Measurements from ENCODE around the gene PHYHD1.

The PHYHD1 gene

DNA sequence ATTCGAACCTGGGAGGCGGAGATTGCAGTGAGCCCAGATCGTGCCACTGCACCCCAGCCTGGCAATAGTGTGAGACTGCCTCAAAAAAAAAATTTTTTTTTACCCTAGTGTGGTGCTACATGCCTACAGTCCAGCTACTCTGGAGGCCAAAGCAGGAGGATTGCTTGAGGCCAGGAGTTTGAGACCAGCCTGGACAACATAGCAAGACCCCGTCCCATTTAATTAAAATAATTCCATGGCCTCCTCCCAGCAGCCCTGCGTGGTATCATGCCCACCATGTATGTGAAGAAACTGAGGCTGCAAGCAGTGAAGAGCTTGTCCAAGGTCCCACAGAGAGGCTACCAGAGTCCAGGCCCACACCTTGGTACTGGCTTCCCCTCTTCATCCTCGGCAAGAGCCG is 19.4 kb upstream of the PHYHD1 start:
- H3K9me3 ChIP-seq (ENCODE audit: control insufficient read depth, low read length) = no peaks in the 10 kb centered on the region
- H3K27me3 ChIP-seq (ENCODE audit: control insufficient read depth, insufficient read depth, low read length, poor library complexity, severe bottlenecking) = no peaks in the 10 kb centered on the region
- WGBS, 2 experiments = 93 to 94% methylated on average over 7 of the region's 7 CpGs
- H3K4me1 ChIP-seq (ENCODE audit: control insufficient read depth, insufficient read depth, low read length) = no peaks in the 10 kb centered on the region
- no peak overlapping the region for H3K27ac ChIP-seq (ENCODE audit: insufficient read depth, low read depth, low read length, poor library complexity, severe bottlenecking)
- no peak overlapping the region for H3K4me3 ChIP-seq (ENCODE audit: insufficient read depth, low read depth, low read length)
- no peaks in the 10 kb centered on the region for H3K36me3 ChIP-seq (ENCODE audit: control insufficient read depth, insufficient read depth, low read length)

- Histone ChIP-seq H3K4me3 (ENCODE audit: insufficient read depth, low read depth, low read length) (no peak overlapping the region), H3K27me3 (ENCODE audit: control insufficient read depth, insufficient read depth, low read length, poor library complexity, severe bottlenecking) (no peaks in the 10 kb centered on the region), H3K4me1 (ENCODE audit: control insufficient read depth, insufficient read depth, low read length) (no peaks in the 10 kb centered on the region), H3K9me3 (ENCODE audit: control insufficient read depth, low read length) (no peaks in the 10 kb centered on the region), H3K27ac (ENCODE audit: insufficient read depth, low read depth, low read length, poor library complexity, severe bottlenecking) (no peak overlapping the region), H3K36me3 (ENCODE audit: control insufficient read depth, insufficient read depth, low read length) (no peaks in the 10 kb centered on the region)
- 94 to 97% methylated on average over 5 of the region's 5 CpGs for WGBS, 2 experiments
Measured at GRCh38 chr9:128901822-128902221, 19.0 kb upstream of the PHYHD1 start.

- WGBS, 2 experiments = 95 to 96% methylated on average over 23 of the region's 23 CpGs
Measured at GRCh38 chr9:128902351-128903078, 18.3 kb upstream of the PHYHD1 start.

GRCh38 chr9:128903079-128903461 is 17.7 kb upstream of the PHYHD1 start:
- H3K4me3 ChIP-seq (ENCODE audit: insufficient read depth, low read depth, low read length) = no peak overlapping the region
- no peak overlapping the region for H3K27ac ChIP-seq (ENCODE audit: insufficient read depth, low read depth, low read length, poor library complexity, severe bottlenecking)
- 84 to 93% methylated on average over 2 of the region's 2 CpGs for WGBS, 2 experiments
- H3K9me3 ChIP-seq (ENCODE audit: control insufficient read depth, low read length) = no peaks in the 10 kb centered on the region
- H3K27me3 ChIP-seq (ENCODE audit: control insufficient read depth, insufficient read depth, low read length, poor library complexity, severe bottlenecking) = no peaks in the 10 kb centered on the region
- peaks cover 7% of the 10 kb centered on the region for H3K36me3 ChIP-seq (ENCODE audit: control insufficient read depth, insufficient read depth, low read length)
- no peaks in the 10 kb centered on the region for H3K4me1 ChIP-seq (ENCODE audit: control insufficient read depth, insufficient read depth, low read length)

More at GRCh38 chr9:128902351-128903078, 18.3 kb upstream of the PHYHD1 start:
- Histone ChIP-seq H3K4me1 (ENCODE audit: control insufficient read depth, insufficient read depth, low read length) (no peaks in the 10 kb centered on the region), H3K36me3 (ENCODE audit: control insufficient read depth, insufficient read depth, low read length) (peaks cover 2% of the 10 kb centered on the region), H3K27me3 (ENCODE audit: control insufficient read depth, insufficient read depth, low read length, poor library complexity, severe bottlenecking) (no peaks in the 10 kb centered on the region), H3K27ac (ENCODE audit: insufficient read depth, low read depth, low read length, poor library complexity, severe bottlenecking) (no peak overlapping the region), H3K9me3 (ENCODE audit: control insufficient read depth, low read length) (no peaks in the 10 kb centered on the region), H3K4me3 (ENCODE audit: insufficient read depth, low read depth, low read length) (no peak overlapping the region)

- H3K36me3 ChIP-seq (ENCODE audit: control insufficient read depth, insufficient read depth, low read length) = peaks cover 17% of the 10 kb centered on the region
- 93 to 95% methylated on average over 10 of the region's 10 CpGs for WGBS, 2 experiments
- no peak overlapping the region for H3K4me3 ChIP-seq (ENCODE audit: insufficient read depth, low read depth, low read length)
- H3K4me1 ChIP-seq (ENCODE audit: control insufficient read depth, insufficient read depth, low read length) = no peaks in the 10 kb centered on the region
- no peak overlapping the region for H3K27ac ChIP-seq (ENCODE audit: insufficient read depth, low read depth, low read length, poor library complexity, severe bottlenecking)
- no peaks in the 10 kb centered on the region for H3K27me3 ChIP-seq (ENCODE audit: control insufficient read depth, insufficient read depth, low read length, poor library complexity, severe bottlenecking)
- no peaks in the 10 kb centered on the region for H3K9me3 ChIP-seq (ENCODE audit: control insufficient read depth, low read length)
Measured at GRCh38 chr9:128903871-128904620, 16.7 kb upstream of the PHYHD1 start.

- 89 to 95% methylated on average over 7 of the region's 7 CpGs for WGBS, 2 experiments
- H3K36me3 ChIP-seq (ENCODE audit: control insufficient read depth, insufficient read depth, low read length) = peaks cover 25% of the 10 kb centered on the region
- H3K9me3 ChIP-seq (ENCODE audit: control insufficient read depth, low read length) = no peaks in the 10 kb centered on the region
- H3K27ac ChIP-seq (ENCODE audit: insufficient read depth, low read depth, low read length, poor library complexity, severe bottlenecking) = no peak overlapping the region
- H3K4me3 ChIP-seq (ENCODE audit: insufficient read depth, low read depth, low read length) = no peak overlapping the region
- no peaks in the 10 kb centered on the region for H3K27me3 ChIP-seq (ENCODE audit: control insufficient read depth, insufficient read depth, low read length, poor library complexity, severe bottlenecking)
- no peaks in the 10 kb centered on the region for H3K4me1 ChIP-seq (ENCODE audit: control insufficient read depth, insufficient read depth, low read length)
Measured at GRCh38 chr9:128905964-128906363, 14.8 kb upstream of the PHYHD1 start.

GRCh38 chr9:128906741-128907140 is 14.0 kb upstream of the PHYHD1 start:
- Histone ChIP-seq H3K36me3 (ENCODE audit: control insufficient read depth, insufficient read depth, low read length) (peaks cover 25% of the 10 kb centered on the region), H3K9me3 (ENCODE audit: control insufficient read depth, low read length) (no peaks in the 10 kb centered on the region), H3K27ac (ENCODE audit: insufficient read depth, low read depth, low read length, poor library complexity, severe bottlenecking) (no peak overlapping the region), H3K27me3 (ENCODE audit: control insufficient read depth, insufficient read depth, low read length, poor library complexity, severe bottlenecking) (no peaks in the 10 kb centered on the region), H3K4me1 (ENCODE audit: control insufficient read depth, insufficient read depth, low read length) (peaks cover 6% of the 10 kb centered on the region), H3K4me3 (ENCODE audit: insufficient read depth, low read depth, low read length) (no peak overlapping the region)
- 91 to 92% methylated on average over 2 of the region's 2 CpGs for WGBS, 2 experiments

DNA sequence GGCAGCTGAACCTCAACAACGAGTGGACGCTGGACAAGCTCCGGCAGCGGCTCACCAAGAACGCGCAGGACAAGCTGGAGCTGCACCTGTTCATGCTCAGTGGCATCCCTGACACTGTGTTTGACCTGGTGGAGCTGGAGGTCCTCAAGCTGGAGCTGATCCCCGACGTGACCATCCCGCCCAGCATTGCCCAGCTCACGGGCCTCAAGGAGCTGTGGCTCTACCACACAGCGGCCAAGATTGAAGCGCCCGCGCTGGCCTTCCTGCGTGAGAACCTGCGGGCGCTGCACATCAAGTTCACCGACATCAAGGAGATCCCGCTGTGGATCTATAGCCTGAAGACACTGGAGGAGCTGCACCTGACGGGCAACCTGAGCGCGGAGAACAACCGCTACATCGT is 12.4 kb upstream of the PHYHD1 start:
- Histone ChIP-seq H3K4me3 (ENCODE audit: insufficient read depth, low read depth, low read length) (no peak overlapping the region), H3K36me3 (ENCODE audit: control insufficient read depth, insufficient read depth, low read length) (peaks cover 25% of the 10 kb centered on the region), H3K27me3 (ENCODE audit: control insufficient read depth, insufficient read depth, low read length, poor library complexity, severe bottlenecking) (no peaks in the 10 kb centered on the region), H3K9me3 (ENCODE audit: control insufficient read depth, low read length) (no peaks in the 10 kb centered on the region), H3K27ac (ENCODE audit: insufficient read depth, low read depth, low read length, poor library complexity, severe bottlenecking) (no peak overlapping the region), H3K4me1 (ENCODE audit: control insufficient read depth, insufficient read depth, low read length) (peaks cover 14% of the 10 kb centered on the region)
- WGBS, 2 experiments = 97% methylated on average over 24 of the region's 24 CpGs

DNA sequence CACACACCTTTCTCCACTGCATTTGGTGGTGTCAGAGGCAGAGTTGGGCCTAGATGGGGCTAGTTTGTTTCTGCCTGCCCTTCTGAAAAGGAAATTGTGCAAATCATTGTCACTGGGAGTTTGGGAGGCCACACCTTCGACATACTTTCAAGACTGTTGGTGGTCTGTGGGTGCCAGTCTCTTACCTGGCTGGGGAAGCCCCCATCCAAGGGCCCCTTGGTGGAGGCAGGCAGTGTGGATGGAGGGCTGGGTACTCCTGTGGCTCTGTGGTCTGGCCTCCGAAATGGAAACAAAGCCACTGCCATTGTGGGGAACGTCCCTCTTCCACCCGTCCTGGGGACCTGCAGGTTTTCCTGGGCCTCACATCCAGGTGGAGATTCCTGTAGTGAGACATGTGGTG is 10.9 kb upstream of the PHYHD1 start:
- H3K36me3 ChIP-seq (ENCODE audit: control insufficient read depth, insufficient read depth, low read length) = peaks cover 25% of the 10 kb centered on the region
- H3K9me3 ChIP-seq (ENCODE audit: control insufficient read depth, low read length) = no peaks in the 10 kb centered on the region
- no peak overlapping the region for H3K4me3 ChIP-seq (ENCODE audit: insufficient read depth, low read depth, low read length)
- 94 to 95% methylated on average over 4 of the region's 4 CpGs for WGBS, 2 experiments
- H3K27me3 ChIP-seq (ENCODE audit: control insufficient read depth, insufficient read depth, low read length, poor library complexity, severe bottlenecking) = no peaks in the 10 kb centered on the region
- H3K27ac ChIP-seq (ENCODE audit: insufficient read depth, low read depth, low read length, poor library complexity, severe bottlenecking) = no peak overlapping the region
- H3K4me1 ChIP-seq (ENCODE audit: control insufficient read depth, insufficient read depth, low read length) = peaks cover 14% of the 10 kb centered on the region

- WGBS, 2 experiments = 87 to 88% methylated on average over 6 of the region's 6 CpGs
- H3K4me3 ChIP-seq (ENCODE audit: insufficient read depth, low read depth, low read length) = no peak overlapping the region
- no peak overlapping the region for H3K27ac ChIP-seq (ENCODE audit: insufficient read depth, low read depth, low read length, poor library complexity, severe bottlenecking)
- peaks cover 14% of the 10 kb centered on the region for H3K4me1 ChIP-seq (ENCODE audit: control insufficient read depth, insufficient read depth, low read length)
- H3K27me3 ChIP-seq (ENCODE audit: control insufficient read depth, insufficient read depth, low read length, poor library complexity, severe bottlenecking) = no peaks in the 10 kb centered on the region
- H3K36me3 ChIP-seq (ENCODE audit: control insufficient read depth, insufficient read depth, low read length) = peaks cover 28% of the 10 kb centered on the region
- H3K9me3 ChIP-seq (ENCODE audit: control insufficient read depth, low read length) = no peaks in the 10 kb centered on the region
Measured at GRCh38 chr9:128910906-128911305, 9.9 kb upstream of the PHYHD1 start.
